ENCODE measurements around the gene NATD1.

Gene NATD1

DNA sequence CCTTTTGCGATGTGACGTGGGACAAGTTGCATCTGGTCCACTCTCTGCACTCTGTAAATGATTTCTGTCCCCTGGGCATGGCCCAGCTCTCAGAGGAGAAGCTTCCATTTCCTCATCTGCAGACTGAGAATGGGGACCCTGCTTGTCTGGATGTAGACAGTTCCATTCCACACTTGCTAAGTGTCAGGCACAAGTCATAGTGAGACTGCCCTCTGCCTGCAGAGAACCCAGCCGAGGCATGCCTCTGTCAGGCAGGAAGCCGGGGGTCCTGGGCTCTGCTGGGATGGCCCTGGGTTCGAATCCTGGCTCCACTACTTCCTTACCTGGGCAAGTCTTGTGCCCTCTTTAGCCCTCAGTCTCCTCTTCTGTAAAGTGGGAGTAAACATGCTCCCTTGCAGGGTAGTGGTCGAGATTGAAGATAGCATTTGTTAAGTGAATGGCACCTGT, 35.4 kb upstream of the NATD1 start:
- peak overlapping the region; percentile 64; the same call in 1 of the 2 replicates for H3K27ac ChIP-seq (ENCODE audit: low read depth, low read length)
- peaks cover 84% of the 10 kb centered on the region for H3K79me2 ChIP-seq (ENCODE audit: control insufficient read depth, insufficient read depth, low read length, unreplicated experiment)
- H2AFZ ChIP-seq (ENCODE audit: low read length, unreplicated experiment): no peak overlapping the region
- peak overlapping the region; percentile 64 for H3K4me3 ChIP-seq (ENCODE audit: low read depth, low read length)
- H3K27me3 ChIP-seq (ENCODE audit: insufficient read depth, low read length): no peaks in the 10 kb centered on the region
- H3K4me1 ChIP-seq (ENCODE audit: control insufficient read depth, insufficient read depth, low read length, unreplicated experiment): peaks cover 39% of the 10 kb centered on the region
- no peaks in the 10 kb centered on the region for H3K36me3 ChIP-seq (ENCODE audit: insufficient read depth, low read length)

DNA sequence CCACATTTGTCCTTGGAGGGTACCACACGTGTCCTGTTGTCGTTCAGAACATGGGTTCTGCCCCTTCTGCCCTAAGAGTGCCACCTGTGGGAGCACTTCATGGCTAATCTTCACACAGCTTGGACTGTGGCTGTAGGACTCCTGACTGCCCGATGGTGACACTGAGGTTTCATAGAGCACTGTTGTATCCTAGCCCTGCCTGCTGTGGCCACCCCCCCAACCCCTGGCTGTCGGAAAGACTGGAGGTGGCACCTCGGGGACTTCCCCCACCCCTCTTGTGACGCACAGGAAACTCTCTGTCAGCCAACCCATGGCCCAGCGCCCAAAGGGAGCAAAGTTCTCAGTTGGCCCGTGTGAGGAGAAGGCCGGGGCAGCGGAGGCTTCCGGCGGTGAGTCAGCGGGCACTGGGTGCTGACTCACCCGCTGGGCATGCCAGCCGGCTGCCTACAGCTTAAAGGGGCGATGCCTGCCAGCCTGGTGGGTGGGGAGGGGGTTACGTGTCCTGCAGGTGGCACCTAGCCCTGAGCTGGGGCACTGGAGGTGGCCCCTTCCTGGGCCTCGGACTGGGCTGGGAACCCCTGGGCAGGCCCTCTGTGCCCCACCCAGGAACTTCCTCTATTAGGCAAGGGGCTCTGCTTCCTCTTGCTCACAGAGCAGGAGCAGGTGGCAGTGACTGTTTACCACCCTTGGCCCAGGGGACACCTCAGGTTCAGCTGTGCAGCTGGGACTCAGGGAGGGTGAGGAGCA, 34.7 kb upstream of the NATD1 start:
- no peaks in the 10 kb centered on the region for H3K27me3 ChIP-seq (ENCODE audit: insufficient read depth, low read length)
- H3K4me3 ChIP-seq (ENCODE audit: low read depth, low read length): peak overlapping the region; percentile 79
- H3K79me2 ChIP-seq (ENCODE audit: control insufficient read depth, insufficient read depth, low read length, unreplicated experiment): peaks cover 77% of the 10 kb centered on the region
- H2AFZ ChIP-seq (ENCODE audit: low read length, unreplicated experiment): no peak overlapping the region
- H3K4me1 ChIP-seq (ENCODE audit: control insufficient read depth, insufficient read depth, low read length, unreplicated experiment): peaks cover 46% of the 10 kb centered on the region
- no peaks in the 10 kb centered on the region for H3K36me3 ChIP-seq (ENCODE audit: insufficient read depth, low read length)
- H3K27ac ChIP-seq (ENCODE audit: low read depth, low read length): peak overlapping the region; percentile 95

DNA sequence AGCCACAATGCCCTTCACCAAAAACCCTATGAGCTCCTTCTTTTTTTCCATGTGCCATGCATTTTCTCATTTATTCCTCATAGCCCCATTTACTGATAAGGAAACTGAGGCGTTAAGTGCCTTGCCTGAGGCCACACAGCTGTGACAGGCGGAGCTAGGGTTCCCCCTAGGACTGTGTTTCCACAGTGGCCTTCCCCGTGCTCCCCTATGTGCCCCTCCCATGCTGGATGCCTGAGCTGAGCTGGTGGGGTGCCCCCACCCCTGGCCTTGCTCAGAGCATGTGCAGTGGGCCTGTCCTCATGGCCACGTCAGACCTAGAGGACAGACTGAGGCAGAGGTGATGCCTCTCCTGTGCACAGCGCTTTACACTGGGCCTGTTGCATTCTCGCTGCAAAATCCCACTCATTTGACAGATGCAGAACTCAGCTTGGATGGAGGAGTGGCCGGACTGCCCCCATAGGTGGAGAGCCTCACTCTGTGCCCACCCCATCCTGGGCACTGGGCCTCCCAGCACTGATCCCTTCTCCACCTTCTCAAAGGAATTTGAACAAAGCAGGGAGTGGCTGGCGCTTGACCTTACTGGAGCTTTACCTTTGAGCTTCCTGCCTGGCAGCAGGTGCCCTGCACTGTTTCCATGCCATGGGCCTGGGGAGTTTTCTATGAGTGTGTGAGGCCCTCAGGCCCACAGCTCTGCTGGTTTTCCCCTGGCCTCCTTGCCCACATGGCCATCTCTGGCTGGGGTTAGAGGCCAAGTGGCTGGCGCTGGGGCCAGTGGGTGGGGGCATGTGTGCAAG, 33.9 kb upstream of the NATD1 start:
- Histone ChIP-seq H3K27me3 (ENCODE audit: insufficient read depth, low read length) (no peaks in the 10 kb centered on the region), H3K4me1 (ENCODE audit: control insufficient read depth, insufficient read depth, low read length, unreplicated experiment) (peaks cover 52% of the 10 kb centered on the region), H3K79me2 (ENCODE audit: control insufficient read depth, insufficient read depth, low read length, unreplicated experiment) (peaks cover 69% of the 10 kb centered on the region), H3K27ac (ENCODE audit: low read depth, low read length) (peak overlapping the region; percentile 95), H3K4me3 (ENCODE audit: low read depth, low read length) (peak overlapping the region; percentile 79), H3K36me3 (ENCODE audit: insufficient read depth, low read length) (no peaks in the 10 kb centered on the region), H2AFZ (ENCODE audit: low read length, unreplicated experiment) (no peak overlapping the region)

DNA sequence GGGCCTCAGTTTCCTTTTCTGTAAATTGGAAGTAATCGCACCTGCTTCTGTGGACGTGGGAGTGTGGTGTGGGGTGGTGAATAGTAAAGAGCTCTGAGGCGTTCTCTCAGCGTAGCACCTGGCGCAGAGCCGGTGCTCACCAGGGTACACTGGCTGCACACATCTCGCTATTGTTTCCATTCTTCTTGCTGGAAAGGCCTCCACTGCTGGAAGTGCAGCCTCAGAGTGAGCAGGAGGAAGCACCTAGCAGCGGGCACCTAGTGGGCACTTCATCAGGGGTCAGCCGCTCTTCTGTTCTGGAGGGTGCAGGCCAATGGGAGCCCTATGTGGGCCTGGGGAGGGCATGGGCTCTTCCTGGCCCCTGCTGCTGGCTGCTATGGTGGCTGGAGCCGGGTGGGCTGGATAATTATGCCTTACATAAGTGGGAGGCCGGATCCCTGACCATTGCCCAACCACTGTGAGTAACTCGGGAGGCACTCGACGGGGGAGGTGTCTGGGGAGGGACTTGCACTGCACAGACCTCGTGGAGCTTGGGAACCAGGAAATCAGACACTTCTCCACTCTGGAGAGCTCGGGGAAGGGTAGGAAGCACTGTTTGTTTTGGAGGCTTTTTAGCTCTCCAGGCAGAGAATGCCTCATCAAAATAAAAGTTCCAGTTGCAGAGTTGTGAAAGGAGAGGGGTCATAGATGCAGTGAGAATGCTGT, 33.0 kb upstream of the NATD1 start:
- H2AFZ ChIP-seq (ENCODE audit: low read length, unreplicated experiment): no peak overlapping the region
- H3K79me2 ChIP-seq (ENCODE audit: control insufficient read depth, insufficient read depth, low read length, unreplicated experiment): peaks cover 60% of the 10 kb centered on the region
- H3K27me3 ChIP-seq (ENCODE audit: insufficient read depth, low read length): no peaks in the 10 kb centered on the region
- H3K27ac ChIP-seq (ENCODE audit: low read depth, low read length): peak overlapping the region; percentile 95
- peaks cover 58% of the 10 kb centered on the region for H3K4me1 ChIP-seq (ENCODE audit: control insufficient read depth, insufficient read depth, low read length, unreplicated experiment)
- H3K36me3 ChIP-seq (ENCODE audit: insufficient read depth, low read length): no peaks in the 10 kb centered on the region
- H3K4me3 ChIP-seq (ENCODE audit: low read depth, low read length): peak overlapping the region; percentile 79

DNA sequence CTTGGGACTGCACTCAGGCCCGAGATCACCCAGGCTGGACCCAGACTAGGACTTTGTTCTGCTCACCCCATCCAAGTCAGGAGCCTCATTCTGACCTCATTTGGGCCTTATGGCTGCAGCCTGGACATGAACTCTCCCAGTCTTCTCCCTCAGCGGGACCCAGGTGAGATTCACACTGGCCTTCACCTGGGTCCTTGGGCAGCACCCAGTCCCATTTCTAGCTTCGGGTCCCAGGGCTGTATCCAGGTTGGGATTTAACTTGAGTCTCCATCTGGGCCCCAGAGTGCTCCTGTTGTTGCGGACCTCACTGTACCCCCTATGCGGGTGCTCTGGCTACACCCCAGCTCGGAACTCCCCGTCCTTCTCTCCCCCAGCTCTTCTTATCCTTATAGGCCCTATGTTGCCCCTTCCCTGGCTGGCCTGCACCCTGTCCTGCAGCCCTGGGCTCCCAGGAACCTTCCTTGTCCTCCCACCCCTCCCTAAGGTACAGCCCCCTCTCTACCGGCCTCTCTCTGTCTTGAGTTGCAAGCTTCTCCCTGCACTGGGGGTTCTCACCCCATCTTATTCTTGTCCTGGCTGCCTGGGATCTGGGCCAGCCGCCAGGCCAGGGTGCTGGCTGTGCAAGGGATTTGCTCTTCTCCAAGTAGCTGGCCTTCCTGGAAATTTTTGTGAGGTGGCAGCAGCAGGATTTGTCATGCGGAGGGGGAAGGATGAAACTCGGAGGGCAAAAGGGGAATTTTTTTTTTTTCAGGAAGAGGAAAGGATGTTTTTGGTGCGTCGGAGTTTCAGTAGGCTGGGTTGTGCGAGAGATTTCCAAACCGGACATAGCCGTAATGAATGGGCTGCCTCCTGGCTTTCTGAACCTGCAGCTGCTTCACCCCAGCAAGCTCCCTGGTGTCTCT, 32.2 kb upstream of the NATD1 start:
- peak overlapping the region; percentile 79 for H3K4me3 ChIP-seq (ENCODE audit: low read depth, low read length)
- H3K27ac ChIP-seq (ENCODE audit: low read depth, low read length): peak overlapping the region; percentile 95
- no peak overlapping the region for H2AFZ ChIP-seq (ENCODE audit: low read length, unreplicated experiment)
- no peaks in the 10 kb centered on the region for H3K36me3 ChIP-seq (ENCODE audit: insufficient read depth, low read length)
- peaks cover 58% of the 10 kb centered on the region for H3K4me1 ChIP-seq (ENCODE audit: control insufficient read depth, insufficient read depth, low read length, unreplicated experiment)
- no peaks in the 10 kb centered on the region for H3K27me3 ChIP-seq (ENCODE audit: insufficient read depth, low read length)
- H3K79me2 ChIP-seq (ENCODE audit: control insufficient read depth, insufficient read depth, low read length, unreplicated experiment): peaks cover 54% of the 10 kb centered on the region

DNA sequence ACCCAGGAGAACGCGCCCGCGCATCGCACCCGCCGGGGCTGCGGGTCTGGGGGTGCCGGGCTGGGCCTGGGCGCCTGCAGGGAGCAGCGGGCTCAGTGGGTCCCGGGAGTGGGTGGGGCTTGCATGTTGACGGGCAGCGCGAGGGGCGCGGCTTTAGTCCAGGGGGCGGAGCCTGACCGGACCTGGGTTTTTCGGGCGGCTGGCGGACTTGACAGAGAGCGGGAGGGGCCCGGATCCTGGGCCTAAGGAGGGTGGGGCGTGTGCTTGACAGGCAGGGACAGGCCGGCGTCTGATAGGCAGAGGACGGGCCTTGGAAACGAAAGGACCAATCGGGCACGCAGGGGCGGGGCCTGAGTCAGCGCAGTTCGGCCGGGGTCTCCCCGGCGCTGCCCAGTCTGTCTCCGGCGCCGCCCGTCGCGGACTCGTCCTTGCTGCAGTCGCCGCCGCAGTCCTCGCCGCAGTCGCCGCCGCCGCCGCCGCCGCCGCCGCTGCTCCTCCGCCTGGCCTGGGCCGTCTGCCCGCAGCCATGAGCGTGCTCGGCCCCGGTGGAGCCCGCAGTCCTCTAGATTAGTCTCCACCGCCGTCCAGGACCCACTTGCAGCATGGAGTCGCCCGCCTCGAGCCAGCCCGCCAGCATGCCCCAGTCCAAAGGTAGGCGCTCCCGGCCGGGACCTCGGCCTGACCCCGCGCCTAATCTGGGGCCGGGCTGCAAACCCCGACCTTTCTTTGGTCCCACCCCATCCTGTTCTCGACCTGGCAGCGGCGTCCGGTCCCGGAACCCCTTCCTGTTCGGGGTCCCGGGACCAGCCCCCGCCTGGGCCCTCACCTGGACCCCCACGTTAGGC, 31.3 kb upstream of the NATD1 start, which contains the start of gene MAP2K3:
TSS of gene MAP2K3 (plus strand) at position 393 of the 845 bp plus-strand sequence. CDS start at position 603, 210 bp downstream.
- Histone ChIP-seq H3K79me2 (ENCODE audit: control insufficient read depth, insufficient read depth, low read length, unreplicated experiment) (peaks cover 45% of the 10 kb centered on the region), H3K27ac (ENCODE audit: low read depth, low read length) (peak within 1 kb of the TSS; percentile 95), H3K4me3 (ENCODE audit: low read depth, low read length) (peak within 1 kb of the TSS; percentile 79), H3K36me3 (ENCODE audit: insufficient read depth, low read length) (no peaks in the 10 kb centered on the region), H3K27me3 (ENCODE audit: insufficient read depth, low read length) (no peaks in the 10 kb centered on the region), H2AFZ (ENCODE audit: low read length, unreplicated experiment) (peak within 1 kb of the TSS; percentile 9), H3K4me1 (ENCODE audit: control insufficient read depth, insufficient read depth, low read length, unreplicated experiment) (peaks cover 50% of the 10 kb centered on the region)

DNA sequence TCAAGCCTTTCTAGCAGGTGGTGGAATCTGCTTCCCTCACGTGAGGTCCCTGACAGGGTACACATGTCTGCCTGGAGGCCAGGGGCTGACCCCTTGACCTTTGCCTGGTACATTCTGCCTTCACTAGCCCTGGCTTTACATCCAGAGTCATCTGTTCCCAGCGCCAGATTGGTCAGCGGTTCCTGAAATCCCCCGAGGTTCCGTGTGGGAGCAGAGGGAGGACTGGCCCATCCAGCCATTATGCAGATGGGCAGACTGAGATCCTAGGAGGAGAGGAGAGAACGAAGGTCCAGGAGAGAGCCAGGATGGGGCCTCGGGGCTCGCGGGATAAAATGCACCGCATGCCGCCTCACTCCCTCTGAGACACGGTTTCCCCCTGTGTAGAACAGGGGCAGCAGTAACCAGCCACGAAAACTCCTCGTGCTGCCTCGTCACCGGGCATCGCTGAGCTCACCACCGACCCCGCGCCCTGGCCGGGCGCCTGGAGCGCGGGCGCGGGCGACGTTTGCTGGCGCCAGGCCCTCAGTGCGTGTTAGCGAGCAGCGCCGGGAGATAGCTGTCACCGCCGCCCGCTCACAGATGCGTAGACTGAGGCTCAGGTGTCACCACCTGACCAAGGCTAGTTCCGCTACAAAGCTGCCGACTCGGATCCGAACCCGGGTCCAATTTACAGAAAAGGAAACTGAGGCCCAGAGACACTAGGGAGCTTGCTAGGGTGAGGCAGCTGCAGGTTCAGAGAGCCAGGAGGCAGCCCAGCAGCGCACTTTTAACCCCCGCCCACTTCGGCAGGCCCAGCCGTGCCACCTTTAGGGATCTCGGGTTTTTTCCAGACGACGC, 30.5 kb upstream of the NATD1 start:
- Histone ChIP-seq H2AFZ (ENCODE audit: low read length, unreplicated experiment) (peak overlapping the region; percentile 9), H3K4me3 (ENCODE audit: low read depth, low read length) (peak overlapping the region; percentile 79), H3K4me1 (ENCODE audit: control insufficient read depth, insufficient read depth, low read length, unreplicated experiment) (peaks cover 43% of the 10 kb centered on the region), H3K79me2 (ENCODE audit: control insufficient read depth, insufficient read depth, low read length, unreplicated experiment) (peaks cover 37% of the 10 kb centered on the region), H3K36me3 (ENCODE audit: insufficient read depth, low read length) (no peaks in the 10 kb centered on the region), H3K27me3 (ENCODE audit: insufficient read depth, low read length) (no peaks in the 10 kb centered on the region), H3K27ac (ENCODE audit: low read depth, low read length) (no peak overlapping the region)

DNA sequence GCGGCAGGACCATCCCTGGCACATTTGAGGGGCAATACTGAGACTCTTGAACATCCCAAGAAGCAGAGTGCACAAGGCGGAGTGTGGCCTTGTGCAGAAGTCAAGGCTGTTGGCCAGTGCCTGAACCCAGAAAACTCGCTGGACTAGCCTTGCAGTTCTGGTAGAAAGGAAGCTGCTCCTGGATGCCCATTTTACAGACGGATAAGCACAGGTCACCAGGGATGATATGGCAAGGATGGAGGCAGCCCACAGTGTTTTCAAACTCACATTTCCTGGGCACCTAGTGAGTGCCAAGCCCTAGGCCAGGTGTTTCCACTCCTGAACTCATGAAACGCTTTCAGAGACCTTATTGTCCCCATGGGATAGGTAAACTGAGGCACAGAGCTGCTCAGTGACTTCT, 29.6 kb upstream of the NATD1 start:
- no peaks in the 10 kb centered on the region for H3K27me3 ChIP-seq (ENCODE audit: insufficient read depth, low read length)
- H3K4me1 ChIP-seq (ENCODE audit: control insufficient read depth, insufficient read depth, low read length, unreplicated experiment): peaks cover 39% of the 10 kb centered on the region
- H3K27ac ChIP-seq (ENCODE audit: low read depth, low read length): peak overlapping the region; percentile 83
- H3K4me3 ChIP-seq (ENCODE audit: low read depth, low read length): no peak overlapping the region
- H3K79me2 ChIP-seq (ENCODE audit: control insufficient read depth, insufficient read depth, low read length, unreplicated experiment): peaks cover 30% of the 10 kb centered on the region
- no peaks in the 10 kb centered on the region for H3K36me3 ChIP-seq (ENCODE audit: insufficient read depth, low read length)
- no peak overlapping the region for H2AFZ ChIP-seq (ENCODE audit: low read length, unreplicated experiment)

DNA sequence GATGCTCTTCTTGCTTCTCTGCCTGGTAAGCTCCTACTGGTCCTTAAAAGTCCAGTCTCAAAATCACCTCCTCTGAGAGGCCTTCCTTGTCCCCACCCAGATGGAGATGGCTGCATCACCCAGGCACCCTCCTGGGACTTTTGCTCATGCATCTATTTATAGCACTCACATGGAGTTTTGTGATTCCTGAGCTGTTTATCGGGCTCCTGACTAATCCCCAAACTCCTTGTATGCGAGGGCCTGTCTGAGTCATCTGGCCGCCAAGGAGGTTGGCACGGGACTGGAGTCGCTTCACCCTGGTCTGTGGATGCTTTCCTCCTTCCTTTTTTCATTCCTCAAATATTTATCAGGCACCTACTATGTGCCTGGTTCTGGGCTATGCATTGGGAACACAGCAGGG, 29.0 kb upstream of the NATD1 start:
- H3K4me1 ChIP-seq (ENCODE audit: control insufficient read depth, insufficient read depth, low read length, unreplicated experiment): peaks cover 35% of the 10 kb centered on the region
- no peaks in the 10 kb centered on the region for H3K36me3 ChIP-seq (ENCODE audit: insufficient read depth, low read length)
- H3K4me3 ChIP-seq (ENCODE audit: low read depth, low read length): no peak overlapping the region
- H3K27ac ChIP-seq (ENCODE audit: low read depth, low read length): peak overlapping the region; percentile 83
- no peaks in the 10 kb centered on the region for H3K27me3 ChIP-seq (ENCODE audit: insufficient read depth, low read length)
- peaks cover 25% of the 10 kb centered on the region for H3K79me2 ChIP-seq (ENCODE audit: control insufficient read depth, insufficient read depth, low read length, unreplicated experiment)
- H2AFZ ChIP-seq (ENCODE audit: low read length, unreplicated experiment): no peak overlapping the region

Data from ACC112 (cell line).